Esophagus muscularis mucosa (tissue), 4 donors: Measurements from ENCODE around the gene TENM4. TPM values are rescaled to one million over a fixed set of nuclear protein-coding genes. Genes with fewer than 3 reads are reported as not detected.

Experiments
- DNase-seq: peaks from one replicate; pipeline ENCODE4 v3.0.0-alpha.2; 2017; ENCODE audit errors: extremely low spot score
- H3K27ac ChIP-seq, 4 donors: fragments of 200-600 bp; sonication (generic); replicated peaks in 1 of 4; 1 replicate in 3 of 4; 2 replicates in 1 of 4; pipeline ENCODE4 v1.5.1; 2016 to 2019; ENCODE audit warnings: mild to moderate bottlenecking in 1 of 4
- H3K27me3 ChIP-seq, 4 donors: fragments of 200-600 bp; sonication (generic); one replicate each; pipeline versions ENCODE4 v1.5.1 to v1.6.0; 2016 to 2019
- H3K36me3 ChIP-seq, 4 donors: fragments of 200-600 bp; sonication (generic); one replicate each; pipeline ENCODE4 v1.5.1; 2016 to 2019
- H3K4me1 ChIP-seq, 4 donors: fragments of 200-600 bp; sonication (generic); one replicate each; pipeline ENCODE4 v1.5.1; 2016 to 2019
- H3K4me3 ChIP-seq, 4 donors: fragments of 200-600 bp; sonication (generic); 1 replicate in 2 of 4; 2 replicates in 2 of 4; pipeline ENCODE4 v1.5.1; 2016 to 2019; ENCODE audit warnings: mild to moderate bottlenecking in 4 of 4, moderate library complexity in 1 of 4
- H3K9me3 ChIP-seq, 4 donors: fragments of 200-600 bp; sonication (generic); 1 replicate in 3 of 4; 2 replicates in 1 of 4; pipeline ENCODE4 v1.5.1; 2016 to 2019
- EP300 ChIP-seq: sonication (generic); formaldehyde crosslinking; IDR thresholded peaks from one replicate; pipeline ENCODE4 v1.6.1; 2017; ENCODE audit warnings: antibody characterized with exemption
- POLR2A ChIP-seq: fragments of 450-650 bp; IDR thresholded peaks from one replicate; pipeline ENCODE4 v1.6.1; 2017; ENCODE audit warnings: antibody characterized with exemption, moderate library complexity, mild to moderate bottlenecking, low read depth
- POLR2AphosphoS5 ChIP-seq, 2 donors: sonication (generic); formaldehyde crosslinking; IDR thresholded peaks; one replicate each; pipeline ENCODE4 v1.6.1; 2017; ENCODE audit warnings: antibody characterized with exemption in 2 of 2
- WGBS: methylation state at CpG from one replicate; pipeline ENCODE4 v1.1.5; 2018; 5-methylcytosine and 5-hydroxymethylcytosine counted together
- intact Hi-C: fragments of 100-400 bp; cut with DNase I; formaldehyde crosslinking; loops from one replicate; pipeline ENCODE4 v1.15.1; 2023
- total RNA-seq, 4 donors: library from RNA; depleted of rRNA; stranded (reverse); fragments of >200 nt; gene quantifications; one replicate each; pipeline versions ENCODE4 v1.1.0 to v1.2.1, GENCODE V29; 2016
- TF ChIP-seq, protein P1 (sequence below), 3 experiments: fragments of 200-600 bp in 2 of 3; fragments of 450-650 bp in 1 of 3; sonication (generic) in 2 of 3; IDR thresholded peaks; one replicate each; pipeline ENCODE4 v1.5.1; 2017 to 2019; ENCODE audit warnings: antibody characterized with exemption in 3 of 3, mild to moderate bottlenecking in 2 of 3, moderate library complexity in 1 of 3

TENM4 gene
- total RNA-seq, 4 donors from 2014 or later = 4.1 to 9.6 (median 8.0) TPM

DNA sequence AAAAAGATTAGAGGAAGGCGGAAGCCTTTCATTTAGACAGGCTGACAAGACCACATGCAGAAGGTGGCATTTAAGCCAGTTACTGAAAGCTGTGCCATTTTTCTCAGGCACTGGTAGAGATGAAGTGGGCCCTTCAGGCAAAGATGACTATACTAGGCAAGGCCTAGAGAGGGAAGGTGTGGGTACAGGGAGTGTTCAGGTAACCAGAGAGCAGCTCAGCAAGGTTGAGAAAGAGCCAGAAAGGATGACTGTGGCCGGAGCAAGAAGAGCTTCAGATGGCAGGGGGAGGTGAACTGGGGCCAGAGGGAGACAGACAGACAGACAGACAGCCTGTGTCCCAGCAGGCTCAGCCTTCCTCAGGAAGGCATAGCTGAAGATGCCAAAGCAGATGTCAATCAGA lies 778.0 kb downstream of the TENM4 start:
- no peaks in the 10 kb centered on the region for H3K9me3 ChIP-seq
- H3K4me3 ChIP-seq = no peak overlapping the region
- intact Hi-C loops = no loop called here
- TF ChIP-seq POLR2A (no peak), EP300 (no peak), POLR2AphosphoS5 (IDR thresholded peaks at IDR 0.05) (no peak)
- TF ChIP-seq, protein P1, sequence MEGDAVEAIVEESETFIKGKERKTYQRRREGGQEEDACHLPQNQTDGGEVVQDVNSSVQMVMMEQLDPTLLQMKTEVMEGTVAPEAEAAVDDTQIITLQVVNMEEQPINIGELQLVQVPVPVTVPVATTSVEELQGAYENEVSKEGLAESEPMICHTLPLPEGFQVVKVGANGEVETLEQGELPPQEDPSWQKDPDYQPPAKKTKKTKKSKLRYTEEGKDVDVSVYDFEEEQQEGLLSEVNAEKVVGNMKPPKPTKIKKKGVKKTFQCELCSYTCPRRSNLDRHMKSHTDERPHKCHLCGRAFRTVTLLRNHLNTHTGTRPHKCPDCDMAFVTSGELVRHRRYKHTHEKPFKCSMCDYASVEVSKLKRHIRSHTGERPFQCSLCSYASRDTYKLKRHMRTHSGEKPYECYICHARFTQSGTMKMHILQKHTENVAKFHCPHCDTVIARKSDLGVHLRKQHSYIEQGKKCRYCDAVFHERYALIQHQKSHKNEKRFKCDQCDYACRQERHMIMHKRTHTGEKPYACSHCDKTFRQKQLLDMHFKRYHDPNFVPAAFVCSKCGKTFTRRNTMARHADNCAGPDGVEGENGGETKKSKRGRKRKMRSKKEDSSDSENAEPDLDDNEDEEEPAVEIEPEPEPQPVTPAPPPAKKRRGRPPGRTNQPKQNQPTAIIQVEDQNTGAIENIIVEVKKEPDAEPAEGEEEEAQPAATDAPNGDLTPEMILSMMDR (IDR thresholded peaks at IDR 0.05) = no peak
- no peaks in the 10 kb centered on the region for H3K4me1 ChIP-seq
- no peak for DNase-seq
- WGBS = 100% methylated on average over 2 of the region's 2 CpGs
- H3K27ac ChIP-seq = no peak overlapping the region
- H3K27me3 ChIP-seq = no peaks in the 10 kb centered on the region
- H3K36me3 ChIP-seq = peaks cover 0 to 13% (median 3%) of the 10 kb centered on the region in 4 donors

DNA sequence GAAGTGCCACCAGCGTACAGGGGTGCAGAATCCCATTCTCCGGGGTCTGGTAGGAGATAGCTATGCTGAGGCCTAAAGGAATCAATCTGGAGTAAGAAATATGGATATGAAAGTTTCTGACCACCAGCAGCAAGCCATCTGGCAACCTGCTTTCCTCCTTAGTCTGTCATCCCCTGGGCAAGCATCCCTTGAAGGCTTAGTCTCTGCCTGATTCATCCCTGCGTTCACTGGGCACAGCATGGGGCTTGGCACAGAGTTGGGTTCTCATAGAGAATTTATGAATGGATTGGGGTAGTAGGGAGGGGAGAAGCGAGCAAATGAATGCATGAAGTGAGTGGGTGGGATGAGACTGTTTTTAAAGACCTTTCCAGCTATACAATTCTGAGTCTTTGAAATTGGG lies 780.4 kb downstream of the TENM4 start:
- no peak overlapping the region for H3K4me3 ChIP-seq
- H3K27ac ChIP-seq = no peak overlapping the region
- no peaks in the 10 kb centered on the region for H3K27me3 ChIP-seq
- peaks cover 0 to 10% (median 3%) of the 10 kb centered on the region in 4 donors for H3K36me3 ChIP-seq
- no peaks in the 10 kb centered on the region for H3K4me1 ChIP-seq
- 84% methylated on average over 4 of the region's 4 CpGs for WGBS
- intact Hi-C loops = no loop called here
- TF ChIP-seq POLR2AphosphoS5 (IDR thresholded peaks at IDR 0.05) (no peak), POLR2A (no peak), EP300 (no peak)
- TF ChIP-seq, protein P1 (IDR thresholded peaks at IDR 0.05) = no peak
- no peaks in the 10 kb centered on the region for H3K9me3 ChIP-seq
- DNase-seq = no peak

DNA sequence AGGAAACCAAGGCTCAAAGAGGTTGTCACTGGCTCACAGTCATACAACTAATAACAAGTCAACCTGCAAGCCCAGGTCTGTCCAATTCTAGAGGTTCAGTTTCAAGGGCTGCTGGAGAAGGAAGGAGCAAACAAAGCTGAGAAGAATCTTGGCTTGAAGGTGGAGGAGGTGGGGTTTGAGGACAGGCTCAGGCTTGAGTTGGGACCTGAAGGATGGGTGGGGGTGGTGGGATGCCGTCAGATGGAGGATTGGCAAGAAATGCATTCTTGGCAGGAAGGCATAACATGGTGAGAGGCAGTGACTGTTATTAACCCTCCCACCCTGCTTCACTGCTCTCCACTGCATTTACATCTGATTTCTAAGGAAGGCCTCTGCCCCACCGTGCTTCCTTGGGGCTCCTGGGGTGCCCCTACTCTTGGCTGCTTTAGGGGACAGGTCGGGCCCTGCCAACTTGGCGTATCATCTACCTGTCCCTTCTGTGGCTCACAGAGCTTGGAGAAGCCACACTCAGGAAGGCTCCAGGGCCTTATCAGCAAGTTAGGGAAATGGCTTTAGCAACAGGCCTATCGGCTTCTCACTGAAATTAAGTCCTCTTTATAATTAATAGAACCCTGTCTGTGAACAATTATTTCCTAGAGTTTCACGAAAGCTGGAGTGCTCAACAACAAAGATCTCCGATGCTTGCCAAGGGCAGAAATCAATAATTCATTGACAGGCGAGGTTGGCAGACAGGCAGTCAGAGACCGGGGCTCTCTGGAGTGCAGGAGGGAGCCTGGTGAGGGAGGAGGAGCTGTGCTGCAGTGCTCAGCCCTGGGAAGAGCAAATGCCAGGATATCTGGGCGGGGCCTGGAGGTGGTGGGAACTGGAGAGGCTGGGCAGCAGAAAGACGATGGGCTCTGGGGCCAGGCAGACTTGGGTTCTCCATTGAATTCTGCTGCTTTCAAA lies 781.2 kb downstream of the TENM4 start:
- Histone ChIP-seq H3K27ac (no peak overlapping the region), H3K36me3 (peaks cover 0 to 10% (median 3%) of the 10 kb centered on the region in 4 donors), H3K4me3 (no peak overlapping the region), H3K27me3 (no peaks in the 10 kb centered on the region), H3K9me3 (no peaks in the 10 kb centered on the region), H3K4me1 (no peaks in the 10 kb centered on the region)
- intact Hi-C loops = no loop called here
- DNase-seq = no peak
- WGBS = 97% methylated on average over 11 of the region's 11 CpGs
- TF ChIP-seq POLR2AphosphoS5 (IDR thresholded peaks at IDR 0.05) (no peak), EP300 (no peak), POLR2A (no peak)
- TF ChIP-seq, protein P1 (IDR thresholded peaks at IDR 0.05) = no peak

DNA sequence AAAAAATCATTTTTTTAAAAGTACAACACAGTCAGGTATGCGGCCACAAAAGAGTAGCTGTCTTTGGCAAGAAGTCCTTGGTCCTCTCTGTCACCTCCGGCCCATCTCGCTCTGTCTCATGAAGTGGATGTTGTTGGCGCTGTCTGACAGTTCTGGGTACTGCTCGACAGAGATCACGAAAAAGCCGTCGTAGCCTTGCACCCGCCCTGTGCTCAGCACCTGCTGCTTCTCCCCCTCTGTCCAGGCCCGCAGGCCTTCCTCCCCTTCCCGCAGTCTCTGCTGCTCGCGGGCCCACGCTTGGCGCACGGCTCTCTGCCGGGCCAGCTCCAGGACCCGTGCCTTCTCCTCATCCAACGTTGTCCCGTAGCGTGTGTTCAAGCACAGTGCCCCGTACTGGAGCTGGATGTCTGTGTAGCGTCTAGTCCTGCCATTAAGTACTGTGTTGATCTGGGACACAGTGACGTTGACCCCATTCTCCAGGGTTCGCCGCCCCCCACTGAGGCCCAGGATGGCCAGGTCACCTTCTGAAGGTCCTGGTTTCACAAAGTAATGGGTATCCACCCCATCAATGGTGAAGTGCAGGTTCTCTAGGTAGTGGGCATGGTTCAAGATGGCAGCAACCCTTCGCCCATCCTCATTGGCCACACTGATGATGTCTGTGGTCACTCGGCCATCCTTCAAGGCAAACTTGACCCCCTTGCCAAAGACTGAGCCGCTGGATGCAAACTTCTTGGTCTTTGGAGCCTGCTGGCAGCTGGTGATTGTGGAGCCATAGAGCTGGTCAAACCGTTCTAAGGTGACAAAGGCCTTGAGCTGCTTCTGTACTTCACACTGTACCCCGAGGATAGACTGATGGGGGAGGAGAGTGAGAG lies 782.6 kb downstream of the TENM4 start:
- no peak for DNase-seq
- Histone ChIP-seq H3K36me3 (peaks cover 0 to 10% (median 3%) of the 10 kb centered on the region in 4 donors), H3K4me1 (no peaks in the 10 kb centered on the region), H3K4me3 (no peak overlapping the region), H3K9me3 (no peaks in the 10 kb centered on the region), H3K27ac (no peak overlapping the region), H3K27me3 (no peaks in the 10 kb centered on the region)
- intact Hi-C loops = no loop called here
- WGBS = 96% methylated on average over 21 of the region's 31 CpGs
- TF ChIP-seq POLR2AphosphoS5 (IDR thresholded peaks at IDR 0.05) (no peak), POLR2A (no peak), EP300 (no peak)
- TF ChIP-seq, protein P1 (IDR thresholded peaks at IDR 0.05) = no peak
